OCI-LY7 (cell line): ENCODE results near the gene DDX3Y. TPM values are rescaled to one million over a fixed set of nuclear protein-coding genes. Genes with fewer than 3 reads are reported as not detected.

Experiments used
- BruUV-seq: library from RNA; stranded (reverse); fragments of 400-500 nt; replicated peaks from 2 replicates; lab custom pipeline; 2021; lab: Mats Ljungman, UMichigan
- CTCF ChIA-PET: fragments of 300-600 bp; sonication (Branson Sonifier 250); formaldehyde crosslinking; loops from one replicate; lab custom pipeline; 2022; ENCODE audit warnings: antibody characterized with exemption; ENCODE audit not compliant: unreplicated experiment; lab: Charles Lee
- POLR2A ChIA-PET: fragments of 300-600 bp; sonication (Branson Sonifier 250); formaldehyde crosslinking; loops from one replicate; lab custom pipeline; 2022; ENCODE audit warnings: antibody characterized with exemption; lab: Charles Lee
- DNase-seq: peaks from one replicate; pipeline ENCODE4 v3.0.0-alpha.2; 2015; ENCODE audit warnings: low spot score
- H2AFZ ChIP-seq: fragments of 200-600 bp; sonication (generic), shearing (Covaris generic); 2 replicates; pipeline ENCODE4 v1.6.1; 2014; ENCODE audit warnings: mild to moderate bottlenecking, antibody characterized with exemption, low read length, moderate library complexity
- H3K27ac ChIP-seq: fragments of 200-600 bp; sonication (generic); 2 replicates; pipeline ENCODE4 v1.5.1; 2014; ENCODE audit warnings: mixed run types, low read depth, mild to moderate bottlenecking, moderate library complexity, low read length, inconsistent platforms; ENCODE audit not compliant: poor library complexity, severe bottlenecking
- H3K36me3 ChIP-seq: fragments of 200-600 bp; sonication (generic); 2 replicates; pipeline ENCODE4 v1.6.1; 2014; ENCODE audit warnings: mild to moderate bottlenecking, antibody characterized with exemption, low read length, moderate library complexity, mixed read lengths; ENCODE audit not compliant: insufficient read depth
- H3K4me1 ChIP-seq: fragments of 200-600 bp; sonication (generic); 2 replicates; pipeline ENCODE4 v1.5.1; 2014; ENCODE audit warnings: mild to moderate bottlenecking, low read length; ENCODE audit not compliant: insufficient read depth, poor library complexity, severe bottlenecking
- H3K4me2 ChIP-seq: fragments of 200-600 bp; sonication (generic); 2 replicates; pipeline ENCODE4 v1.6.1; 2014; ENCODE audit warnings: mild to moderate bottlenecking, low read length
- H3K4me3 ChIP-seq: fragments of 200-600 bp; sonication (generic); 2 replicates; pipeline ENCODE4 v1.5.1; 2014; ENCODE audit warnings: mild to moderate bottlenecking, low read depth, low read length; ENCODE audit not compliant: poor library complexity, severe bottlenecking
- H3K79me2 ChIP-seq: fragments of 200-600 bp; sonication (generic); 2 replicates; pipeline ENCODE4 v1.6.1; 2016; ENCODE audit warnings: low read depth, mild to moderate bottlenecking, low read length, moderate library complexity, mixed read lengths; ENCODE audit not compliant: insufficient read depth
- H3K9me2 ChIP-seq: fragments of 200-600 bp; sonication (generic); 2 replicates; pipeline ENCODE4 v1.6.1; 2016; ENCODE audit warnings: mild to moderate bottlenecking, low read length, mixed read lengths; ENCODE audit not compliant: insufficient read depth
- H3K9me3 ChIP-seq: fragments of 200-600 bp; sonication (generic); 2 replicates; pipeline ENCODE4 v1.6.1; 2014; ENCODE audit warnings: mild to moderate bottlenecking, mixed run types, low read length, mixed read lengths
- H4K20me1 ChIP-seq: fragments of 200-600 bp; sonication (generic); 2 replicates; pipeline ENCODE4 v1.6.1; 2014; ENCODE audit warnings: mild to moderate bottlenecking, antibody characterized with exemption, low read length, moderate library complexity, mixed read lengths; ENCODE audit not compliant: insufficient read depth
- EZH2phosphoT487 ChIP-seq: fragments of 200-600 bp; sonication (generic); IDR thresholded peaks from 2 replicates; pipeline ENCODE4 v1.6.1; 2018; ENCODE audit warnings: low read depth, borderline replicate concordance, mild to moderate bottlenecking, mixed run types, antibody characterized with exemption, low read length, moderate library complexity, mixed read lengths
- intact Hi-C: fragments of 100-400 bp; cut with micrococcal nuclease; formaldehyde crosslinking; loops from one replicate; pipeline ENCODE4 v1.10.0; 2022; ENCODE audit not compliant: unreplicated experiment
- total RNA-seq, 2 experiments: library from RNA; depleted of rRNA in 1 of 2; stranded (reverse); fragments of >200 nt in 1 of 2; shearing (Covaris generic) in 1 of 2; gene quantifications; 2 replicates each; pipeline ENCODE4 v1.2.3, GENCODE V29; 2014 to 2022
- TF ChIP-seq, protein P1 (sequence below): fragments of 200-600 bp; sonication (generic); conservative IDR thresholded peaks from 2 replicates; pipeline ENCODE4 v1.5.1; 2014; ENCODE audit warnings: mild to moderate bottlenecking, antibody characterized with exemption, low read length, moderate library complexity, mixed read lengths

DDX3Y gene
- total RNA-seq, 2 experiments from 2014 or later, result 76.9 to 111 TPM

DNA sequence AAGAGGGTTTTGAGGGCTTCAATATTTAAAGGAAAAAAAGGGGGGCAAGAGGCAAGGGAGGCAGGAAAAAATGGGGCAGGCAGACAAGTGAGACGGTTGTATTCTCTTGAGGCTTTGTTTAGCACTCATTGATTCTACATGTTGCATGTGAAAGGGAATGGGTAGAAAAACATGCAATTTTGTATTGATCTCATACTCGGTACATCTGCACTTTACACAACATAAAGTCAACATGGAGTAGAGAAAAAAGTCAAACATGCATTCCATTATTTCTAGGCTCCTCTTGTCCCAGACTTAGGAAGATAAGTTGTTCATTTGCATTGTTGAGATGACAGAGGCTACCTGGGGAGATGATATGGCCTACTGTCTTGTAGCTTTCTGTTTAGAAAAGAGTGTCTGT, 36.7 kb upstream of the DDX3Y start:
- no peak overlapping the region for H3K27ac ChIP-seq
- H3K4me2 ChIP-seq, result no peak overlapping the region
- no peaks in the 10 kb centered on the region for H4K20me1 ChIP-seq
- ChIA-PET CTCF (no interaction called here), POLR2A (no interaction called here)
- intact Hi-C loops, result no loop called here
- no peaks in the 10 kb centered on the region for H3K9me3 ChIP-seq
- H3K9me2 ChIP-seq, result no peaks in the 10 kb centered on the region
- no peak overlapping the region for H2AFZ ChIP-seq
- H3K4me3 ChIP-seq, result no peak overlapping the region
- H3K4me1 ChIP-seq, result no peaks in the 10 kb centered on the region
- DNase-seq, result no peak
- no peaks in the 10 kb centered on the region for H3K36me3 ChIP-seq
- BruUV-seq, result no TSS peak
- H3K79me2 ChIP-seq, result no peaks in the 10 kb centered on the region
- TF ChIP-seq, protein P1, sequence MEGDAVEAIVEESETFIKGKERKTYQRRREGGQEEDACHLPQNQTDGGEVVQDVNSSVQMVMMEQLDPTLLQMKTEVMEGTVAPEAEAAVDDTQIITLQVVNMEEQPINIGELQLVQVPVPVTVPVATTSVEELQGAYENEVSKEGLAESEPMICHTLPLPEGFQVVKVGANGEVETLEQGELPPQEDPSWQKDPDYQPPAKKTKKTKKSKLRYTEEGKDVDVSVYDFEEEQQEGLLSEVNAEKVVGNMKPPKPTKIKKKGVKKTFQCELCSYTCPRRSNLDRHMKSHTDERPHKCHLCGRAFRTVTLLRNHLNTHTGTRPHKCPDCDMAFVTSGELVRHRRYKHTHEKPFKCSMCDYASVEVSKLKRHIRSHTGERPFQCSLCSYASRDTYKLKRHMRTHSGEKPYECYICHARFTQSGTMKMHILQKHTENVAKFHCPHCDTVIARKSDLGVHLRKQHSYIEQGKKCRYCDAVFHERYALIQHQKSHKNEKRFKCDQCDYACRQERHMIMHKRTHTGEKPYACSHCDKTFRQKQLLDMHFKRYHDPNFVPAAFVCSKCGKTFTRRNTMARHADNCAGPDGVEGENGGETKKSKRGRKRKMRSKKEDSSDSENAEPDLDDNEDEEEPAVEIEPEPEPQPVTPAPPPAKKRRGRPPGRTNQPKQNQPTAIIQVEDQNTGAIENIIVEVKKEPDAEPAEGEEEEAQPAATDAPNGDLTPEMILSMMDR, result no peak
- TF ChIP-seq EZH2phosphoT487, result no peak

- no TSS peak for BruUV-seq
- H3K27ac ChIP-seq, result no peak overlapping the region
- no peak for DNase-seq
- H3K9me2 ChIP-seq, result no peaks in the 10 kb centered on the region
- TF ChIP-seq, protein P1, result no peak
- TF ChIP-seq EZH2phosphoT487, result no peak
- H3K9me3 ChIP-seq, result no peaks in the 10 kb centered on the region
- intact Hi-C loops, result no loop called here
- no peaks in the 10 kb centered on the region for H3K4me1 ChIP-seq
- CTCF ChIA-PET, result no interaction called here
- POLR2A ChIA-PET, result interaction anchor here (0.6 kb wide), 1 partner anchor 807 kb away, joined by 3 read pairs; no protein-coding TSS in a partner anchor
- H3K4me3 ChIP-seq, result no peak overlapping the region
- H3K4me2 ChIP-seq, result no peak overlapping the region
- no peaks in the 10 kb centered on the region for H3K79me2 ChIP-seq
- H2AFZ ChIP-seq, result no peak overlapping the region
- no peaks in the 10 kb centered on the region for H4K20me1 ChIP-seq
- H3K36me3 ChIP-seq, result no peaks in the 10 kb centered on the region
These were observed 7.7 kb upstream of the DDX3Y start for GRCh38 chrY:12896973-12897372.

DNA sequence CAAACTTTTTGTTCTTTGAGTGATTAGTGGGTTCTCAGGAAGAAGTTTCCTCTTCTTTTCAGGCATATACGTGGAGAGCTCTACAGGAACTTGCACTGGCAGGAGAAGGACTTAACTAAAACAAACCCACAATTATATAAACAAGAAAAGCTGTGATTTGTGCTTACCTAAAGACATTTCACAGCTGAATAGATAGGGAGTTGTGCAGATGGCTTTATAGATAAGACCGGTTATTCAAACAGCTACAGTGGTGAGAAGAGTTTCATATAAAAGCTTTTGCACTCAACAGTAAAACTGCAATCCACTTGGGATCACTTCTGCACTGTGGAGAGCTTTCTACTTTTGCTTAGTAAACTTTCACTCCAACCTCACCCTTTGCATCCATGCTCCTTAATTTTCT, 6.1 kb upstream of the DDX3Y start:
- no peak for TF ChIP-seq EZH2phosphoT487
- TF ChIP-seq, protein P1, result no peak
- ChIA-PET POLR2A (no interaction called here), CTCF (no interaction called here)
- H3K4me3 ChIP-seq, result no peak overlapping the region
- H3K36me3 ChIP-seq, result no peaks in the 10 kb centered on the region
- no TSS peak for BruUV-seq
- H3K9me2 ChIP-seq, result no peaks in the 10 kb centered on the region
- no peaks in the 10 kb centered on the region for H3K79me2 ChIP-seq
- no peaks in the 10 kb centered on the region for H4K20me1 ChIP-seq
- H3K9me3 ChIP-seq, result no peaks in the 10 kb centered on the region
- intact Hi-C loops, result no loop called here
- no peak for DNase-seq
- H3K27ac ChIP-seq, result no peak overlapping the region
- H3K4me1 ChIP-seq, result no peaks in the 10 kb centered on the region
- H2AFZ ChIP-seq, result no peak overlapping the region
- H3K4me2 ChIP-seq, result no peak overlapping the region
